Astrocyte of the spinal cord (primary cell): Measurements from ENCODE around the gene FAT3.

Source experiments
- DNase-seq: peaks from one replicate; pipeline ENCODE4 v3.0.0; 2011; ENCODE audit warnings: low read depth, low spot score
- H3K4me3 ChIP-seq: 2 replicates; pipeline ENCODE4 v1.5.1; 2011; ENCODE audit warnings: low read depth, mild to moderate bottlenecking, low read length, moderate library complexity
- CTCF ChIP-seq: IDR thresholded peaks from 2 replicates; pipeline ENCODE4 v1.5.1; 2012; ENCODE audit warnings: low read depth, mild to moderate bottlenecking, low read length, inconsistent platforms
- in situ Hi-C: cut with HindIII; loops from 2 replicates; pipeline ENCODE4 v1.10.0; 2017; ENCODE audit warnings: low sequenced_read_pairs

FAT3 gene

GRCh38 chr11:92219476-92219875, 5.1 kb upstream of the FAT3 start:
- no peak for TF ChIP-seq CTCF
- no peak for DNase-seq
- in situ Hi-C loops: no loop called here
- H3K4me3 ChIP-seq: no peak overlapping the region

GRCh38 chr11:92222701-92223100, 1.9 kb upstream of the FAT3 start:
- in situ Hi-C loops: no loop called here
- no peak for TF ChIP-seq CTCF

GRCh38 chr11:92224054-92224406, 588 bp upstream of the FAT3 start:
- H3K4me3 ChIP-seq: peak overlapping the region; percentile 42
- DNase-seq: no peak
- TF ChIP-seq CTCF: no peak
- in situ Hi-C loops: no loop called here

More at GRCh38 chr11:92222701-92223100, 1.9 kb upstream of the FAT3 start:
- no peak for DNase-seq
- no peak overlapping the region for H3K4me3 ChIP-seq

- DNase-seq: no peak
- peak overlapping the region; percentile 42 for H3K4me3 ChIP-seq
- in situ Hi-C loops: no loop called here
- no peak for TF ChIP-seq CTCF
These were observed 528 bp downstream of the FAT3 start for GRCh38 chr11:92225125-92225567.

- peak; percentile 31 for TF ChIP-seq CTCF
- peak; percentile 26 for DNase-seq
- H3K4me3 ChIP-seq: peak overlapping the region; percentile 42
- in situ Hi-C loops: no loop called here
These were observed 1.1 kb downstream of the FAT3 start for GRCh38 chr11:92225568-92226330.

- DNase-seq: no peak
- peak overlapping the region; percentile 42 for H3K4me3 ChIP-seq
- no peak for TF ChIP-seq CTCF
- in situ Hi-C loops: no loop called here
These were observed 2.0 kb downstream of the FAT3 start for GRCh38 chr11:92226331-92227229.
